Measurements from ENCODE around the gene INTS1. TPM values are rescaled to one million over a fixed set of nuclear protein-coding genes. Genes with fewer than 3 reads are reported as not detected.

INTS1 gene
- total RNA-seq, 1 experiment from 2014 or later: 43.3 TPM

DNA sequence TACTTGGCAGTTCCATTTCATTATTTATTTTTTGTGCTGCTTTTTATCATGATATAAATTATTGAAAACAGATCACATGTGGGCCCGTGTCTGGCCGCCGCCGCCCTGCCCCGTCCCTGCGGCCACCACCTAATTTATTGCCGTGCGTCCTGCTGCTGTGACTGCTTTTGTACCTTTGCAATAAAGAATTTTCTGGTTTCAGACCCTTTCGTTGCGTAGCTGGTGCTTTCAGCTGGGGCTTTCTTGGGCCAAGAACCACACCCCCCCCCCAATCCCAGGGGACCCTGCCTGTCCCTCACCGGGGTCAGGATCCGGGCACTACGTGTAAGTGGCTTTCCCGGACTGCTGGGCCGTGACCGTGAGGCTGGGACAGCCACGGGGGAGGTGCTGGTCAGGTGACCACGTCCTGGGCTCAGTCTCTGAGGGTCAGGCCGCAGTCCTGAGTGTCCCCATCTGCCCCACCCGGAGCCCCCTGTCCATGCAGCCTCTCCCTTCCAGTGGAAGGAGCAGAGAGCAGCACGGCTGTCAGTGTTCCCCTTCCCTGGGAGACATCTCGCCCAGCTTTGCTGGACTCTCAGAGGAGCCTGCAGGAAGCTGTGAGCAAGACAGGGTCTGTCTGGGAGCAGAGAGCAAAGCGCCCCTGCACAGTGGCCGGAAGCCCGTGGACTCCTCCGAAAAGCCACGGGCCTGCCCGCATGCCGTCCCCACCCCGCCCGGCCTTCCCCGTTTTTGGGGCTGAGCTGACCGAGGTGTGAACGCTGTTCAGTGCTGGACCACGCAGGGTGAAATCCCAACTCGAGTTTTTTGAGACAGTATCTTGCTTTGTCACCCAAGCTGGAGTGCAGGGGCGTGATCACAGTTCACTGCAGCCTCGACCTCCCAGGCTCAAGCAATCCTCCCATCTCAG is 38.9 kb upstream of the INTS1 start:
- no peak for DNase-seq (ENCODE audit: low read depth)

DNA sequence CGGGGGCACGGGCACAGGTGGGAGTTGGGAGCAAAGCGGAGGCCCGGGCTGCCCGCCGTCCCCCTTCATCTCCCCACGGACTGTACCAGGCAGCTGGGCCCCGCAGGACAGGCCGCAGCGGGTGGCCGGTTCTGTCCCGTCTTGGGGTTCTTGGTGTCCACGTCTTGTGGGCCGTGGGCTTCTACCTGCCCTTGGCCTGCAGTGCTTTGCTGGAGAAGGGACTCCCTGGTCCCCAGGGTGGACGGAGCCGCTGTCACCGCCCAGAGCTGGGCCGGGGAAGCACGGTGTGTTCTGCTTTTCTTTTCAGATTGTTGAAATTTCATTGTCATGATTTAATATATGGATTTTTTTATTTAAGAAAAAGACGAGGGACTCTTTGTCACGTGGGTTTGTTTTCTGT is 38.1 kb upstream of the INTS1 start:
- DNase-seq (ENCODE audit: low read depth): no peak

DNA sequence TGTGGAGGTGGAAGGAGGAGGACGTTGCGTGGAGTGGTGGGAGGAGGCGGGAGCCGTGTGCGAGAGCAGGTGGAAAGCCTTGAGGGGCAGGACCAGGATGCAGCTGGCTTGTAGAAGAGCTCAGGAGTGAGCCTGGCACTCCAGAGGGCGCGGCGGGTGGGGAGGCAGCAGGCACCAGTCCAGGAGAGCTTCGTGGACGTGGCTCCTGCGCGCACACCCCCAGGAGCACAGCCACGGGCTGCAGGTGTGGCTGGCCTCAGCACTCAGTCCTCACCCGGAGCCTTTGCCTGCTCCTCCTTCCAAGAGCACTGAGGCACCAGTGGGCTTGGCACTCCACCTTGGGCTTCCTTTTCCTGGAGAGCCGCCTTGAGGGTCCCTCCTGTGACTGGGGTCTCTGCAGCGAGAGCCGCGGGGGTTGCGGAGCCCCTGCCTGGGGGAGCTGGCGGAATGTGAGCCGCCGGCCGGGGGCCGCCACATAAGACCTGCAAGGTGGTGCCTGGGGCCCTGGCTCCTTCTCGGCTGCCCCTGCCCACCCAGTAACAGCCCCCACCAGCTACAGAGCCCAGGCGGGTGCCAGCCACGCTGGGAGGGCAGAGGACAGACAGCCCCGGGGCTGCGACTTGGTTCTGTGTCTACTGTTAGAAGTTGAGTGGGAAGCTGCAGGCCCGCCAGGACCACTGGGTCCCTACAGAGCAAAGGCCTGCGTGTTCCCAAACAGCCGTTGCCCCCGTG is 37.4 kb upstream of the INTS1 start:
- DNase-seq (ENCODE audit: low read depth): no peak

DNA sequence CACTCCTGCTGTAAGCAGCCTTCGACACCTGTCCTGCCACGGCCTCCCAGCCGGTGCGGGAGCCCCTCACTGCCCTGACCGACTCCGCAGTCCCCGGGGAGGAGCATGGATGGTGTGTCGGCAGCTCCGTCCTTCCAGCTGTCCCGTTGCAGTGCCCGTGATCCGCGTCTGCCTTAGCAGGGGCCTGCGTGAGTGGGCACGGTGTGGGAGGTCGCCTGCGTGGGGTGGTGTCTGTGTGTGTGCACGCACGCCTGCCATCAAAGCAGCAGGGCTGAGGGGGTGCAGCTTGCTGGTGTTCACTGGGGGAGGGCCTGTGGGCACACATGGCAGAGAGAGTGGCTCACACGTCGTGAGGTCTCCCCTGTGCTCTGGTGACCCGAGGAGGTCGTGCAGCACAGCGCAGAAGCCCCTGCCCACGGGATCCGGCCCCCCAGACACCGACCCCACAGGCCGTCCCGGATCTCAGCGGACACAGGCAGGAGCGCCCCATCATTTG is 36.6 kb upstream of the INTS1 start:
- no peak for DNase-seq (ENCODE audit: low read depth)

GRCh38 chr7:1539882-1540775 is 35.9 kb upstream of the INTS1 start:
- DNase-seq (ENCODE audit: low read depth): no peak

DNA sequence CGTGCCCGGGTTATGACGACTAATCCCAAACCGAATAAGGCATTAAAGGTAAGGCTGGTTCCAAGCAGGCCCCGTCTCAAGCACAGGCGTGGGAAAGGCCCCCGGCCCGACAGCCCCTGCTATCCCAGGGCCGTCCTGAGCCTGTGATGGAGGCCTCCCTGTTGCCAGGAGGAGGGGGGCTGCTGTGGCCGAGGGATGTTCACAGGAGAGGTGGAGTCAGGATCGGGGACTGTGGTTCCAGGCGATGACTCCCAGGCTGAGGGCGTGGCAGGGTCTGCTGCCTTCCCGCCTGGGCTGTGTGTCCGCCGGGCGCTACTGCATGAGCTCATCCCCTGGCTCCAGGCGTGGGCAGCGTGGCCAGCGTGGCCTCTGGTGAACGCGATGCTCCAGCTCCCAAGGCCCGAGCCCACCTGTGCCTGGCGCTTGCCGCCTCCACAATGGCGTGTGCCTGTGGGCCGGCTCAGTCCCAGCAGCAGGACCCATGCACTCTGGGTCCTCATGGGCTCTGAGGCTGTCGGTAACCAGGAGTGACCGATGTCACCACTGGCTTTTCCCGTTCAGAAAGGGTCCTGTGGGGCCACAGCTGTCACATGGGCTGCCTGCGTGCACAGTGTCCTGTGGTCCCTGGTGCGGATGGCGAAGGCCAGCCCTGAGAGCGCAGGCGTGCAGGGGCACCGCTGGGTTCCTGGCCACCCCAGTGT is 35.1 kb upstream of the INTS1 start:
- no peak for DNase-seq (ENCODE audit: low read depth)

- no peak for DNase-seq (ENCODE audit: low read depth)
Observed at GRCh38 chr7:1538544-1539180, 34.5 kb upstream of the INTS1 start.

- peak; percentile 63 for DNase-seq (ENCODE audit: low read depth)
Observed at GRCh38 chr7:1537535-1538412, 33.6 kb upstream of the INTS1 start.

- peak; percentile 99 for DNase-seq (ENCODE audit: low read depth)
Observed at GRCh38 chr7:1536743-1537534, 32.8 kb upstream of the INTS1 start.

GRCh38 chr7:1536455-1536742 is 32.2 kb upstream of the INTS1 start:
- DNase-seq (ENCODE audit: low read depth): no peak

- no peak for DNase-seq (ENCODE audit: low read depth)
Observed at GRCh38 chr7:1535701-1536454, 31.7 kb upstream of the INTS1 start.

GRCh38 chr7:1535100-1535458 is 30.9 kb upstream of the INTS1 start:
- no peak for DNase-seq (ENCODE audit: low read depth)

- no peak for DNase-seq (ENCODE audit: low read depth)
Observed at GRCh38 chr7:1534330-1535099, 30.3 kb upstream of the INTS1 start.

GRCh38 chr7:1533547-1534329 is 29.5 kb upstream of the INTS1 start:
- DNase-seq (ENCODE audit: low read depth): peak; percentile 95

- no peak for DNase-seq (ENCODE audit: low read depth)
Observed at GRCh38 chr7:1533255-1533546, 29.0 kb upstream of the INTS1 start.

DNA sequence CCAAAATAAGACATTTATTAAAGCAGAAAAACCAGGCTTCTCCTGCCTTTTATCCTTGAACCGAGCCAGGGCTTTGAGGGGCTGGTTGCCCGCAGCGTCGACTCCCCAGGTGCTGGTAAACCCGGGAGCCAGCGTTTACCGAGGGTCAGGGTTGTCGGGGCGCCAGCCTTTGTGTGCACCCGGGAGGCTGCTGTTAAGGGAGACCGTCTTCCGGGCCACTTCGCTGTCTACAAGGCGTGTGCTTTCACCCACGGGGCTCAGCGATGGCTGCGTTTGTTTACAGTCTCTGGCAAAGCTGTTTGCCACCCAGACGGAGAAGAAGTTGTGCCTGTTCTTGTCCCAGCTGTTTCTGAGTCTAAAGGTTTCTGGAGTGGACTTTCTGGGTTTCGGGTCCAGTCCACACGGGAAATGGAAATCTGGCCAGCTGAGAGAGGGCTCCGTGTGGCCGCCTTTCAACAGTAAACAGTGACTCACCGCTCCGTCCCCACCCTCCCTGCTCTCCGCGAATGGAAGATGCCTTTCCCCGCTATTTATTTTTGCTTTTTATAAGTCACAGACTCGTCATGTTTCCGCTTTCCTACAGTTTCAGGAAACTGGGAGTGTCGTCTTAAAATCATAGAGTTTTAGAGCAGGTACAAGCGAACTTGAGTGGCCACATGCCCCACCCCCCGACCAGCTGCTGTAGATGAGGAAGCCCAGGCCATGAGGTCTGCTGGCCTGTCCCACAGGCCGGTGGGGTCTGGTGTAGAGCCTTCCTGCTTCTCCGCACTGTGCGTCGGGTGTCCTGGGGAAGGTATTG is 28.5 kb upstream of the INTS1 start:
- DNase-seq (ENCODE audit: low read depth): peak; percentile 95
